Measurements from ENCODE around the gene CASZ1.

DNA sequence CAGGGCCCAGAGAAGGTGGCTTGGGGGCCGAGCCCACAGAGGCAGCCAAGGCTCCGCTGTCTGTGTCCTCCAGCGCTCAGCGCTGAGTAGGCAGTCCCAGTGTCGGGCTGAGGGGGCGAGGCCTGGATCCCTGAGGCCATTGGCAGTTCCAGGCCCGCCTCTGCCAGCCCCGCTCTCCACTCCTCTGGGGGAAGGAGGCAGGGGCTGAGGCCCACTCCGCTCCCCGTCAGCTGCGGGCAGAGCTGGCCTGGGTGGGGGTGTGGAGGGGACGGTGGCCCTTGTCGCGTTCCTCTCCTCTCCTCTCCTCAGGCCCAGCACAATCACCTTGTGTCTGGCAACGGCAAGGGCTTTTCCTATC is 132.8 kb downstream of the CASZ1 start:
- TF ChIP-seq, protein P1, sequence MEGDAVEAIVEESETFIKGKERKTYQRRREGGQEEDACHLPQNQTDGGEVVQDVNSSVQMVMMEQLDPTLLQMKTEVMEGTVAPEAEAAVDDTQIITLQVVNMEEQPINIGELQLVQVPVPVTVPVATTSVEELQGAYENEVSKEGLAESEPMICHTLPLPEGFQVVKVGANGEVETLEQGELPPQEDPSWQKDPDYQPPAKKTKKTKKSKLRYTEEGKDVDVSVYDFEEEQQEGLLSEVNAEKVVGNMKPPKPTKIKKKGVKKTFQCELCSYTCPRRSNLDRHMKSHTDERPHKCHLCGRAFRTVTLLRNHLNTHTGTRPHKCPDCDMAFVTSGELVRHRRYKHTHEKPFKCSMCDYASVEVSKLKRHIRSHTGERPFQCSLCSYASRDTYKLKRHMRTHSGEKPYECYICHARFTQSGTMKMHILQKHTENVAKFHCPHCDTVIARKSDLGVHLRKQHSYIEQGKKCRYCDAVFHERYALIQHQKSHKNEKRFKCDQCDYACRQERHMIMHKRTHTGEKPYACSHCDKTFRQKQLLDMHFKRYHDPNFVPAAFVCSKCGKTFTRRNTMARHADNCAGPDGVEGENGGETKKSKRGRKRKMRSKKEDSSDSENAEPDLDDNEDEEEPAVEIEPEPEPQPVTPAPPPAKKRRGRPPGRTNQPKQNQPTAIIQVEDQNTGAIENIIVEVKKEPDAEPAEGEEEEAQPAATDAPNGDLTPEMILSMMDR (IDR thresholded peaks at IDR 0.05; ENCODE audit: insufficient read depth, low read depth, low read length): no peak
- no peak for TF ChIP-seq EZH2 (IDR thresholded peaks at IDR 0.05; ENCODE audit: insufficient read depth, low read length)
